ENCODE measurements around the gene DNTT. TPM values are rescaled to one million over a fixed set of nuclear protein-coding genes. Genes with fewer than 3 reads are reported as not detected.

The DNTT gene
- total RNA-seq, 1 donor from 2014 or later: 0.11 TPM

DNA sequence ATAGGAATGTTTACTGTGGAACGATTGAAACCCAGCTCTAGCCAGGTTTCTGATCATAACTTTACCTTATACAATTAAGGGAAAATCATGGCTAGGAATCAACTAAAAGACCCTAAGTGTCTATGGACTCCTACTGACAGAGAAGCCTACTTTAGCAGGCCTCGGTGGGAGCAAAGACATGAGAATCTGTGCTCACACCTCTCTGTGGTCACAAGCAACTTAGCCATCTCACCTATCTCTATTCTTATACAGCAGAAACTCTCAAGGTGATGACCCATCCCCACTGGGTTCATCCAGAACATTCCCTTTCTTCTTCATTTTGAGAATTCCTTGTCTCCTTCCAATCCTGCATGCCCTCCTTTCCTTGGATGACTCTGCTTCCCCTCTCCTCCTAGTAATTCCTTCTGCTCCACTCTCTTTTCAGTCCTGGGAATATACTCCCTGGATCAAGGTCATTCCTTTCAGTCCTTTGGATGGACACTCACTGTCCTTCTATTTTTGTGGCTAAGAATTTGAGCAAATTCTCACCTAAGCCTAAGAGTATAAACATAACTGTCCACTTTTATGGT is 35.8 kb upstream of the DNTT start:
- H3K36me3 Mint-ChIP-seq (ENCODE audit: low read depth): peaks cover 72% of the 10 kb centered on the region
- ATAC-seq (ENCODE audit: low read depth) (no peak), DNase-seq (no peak)
- H3K4me3 Mint-ChIP-seq: peak overlapping the region; percentile 91
- peak overlapping the region; percentile 98 for H3K27ac Mint-ChIP-seq
- no peaks in the 10 kb centered on the region for H3K27me3 Mint-ChIP-seq
- TF ChIP-seq, protein P1, sequence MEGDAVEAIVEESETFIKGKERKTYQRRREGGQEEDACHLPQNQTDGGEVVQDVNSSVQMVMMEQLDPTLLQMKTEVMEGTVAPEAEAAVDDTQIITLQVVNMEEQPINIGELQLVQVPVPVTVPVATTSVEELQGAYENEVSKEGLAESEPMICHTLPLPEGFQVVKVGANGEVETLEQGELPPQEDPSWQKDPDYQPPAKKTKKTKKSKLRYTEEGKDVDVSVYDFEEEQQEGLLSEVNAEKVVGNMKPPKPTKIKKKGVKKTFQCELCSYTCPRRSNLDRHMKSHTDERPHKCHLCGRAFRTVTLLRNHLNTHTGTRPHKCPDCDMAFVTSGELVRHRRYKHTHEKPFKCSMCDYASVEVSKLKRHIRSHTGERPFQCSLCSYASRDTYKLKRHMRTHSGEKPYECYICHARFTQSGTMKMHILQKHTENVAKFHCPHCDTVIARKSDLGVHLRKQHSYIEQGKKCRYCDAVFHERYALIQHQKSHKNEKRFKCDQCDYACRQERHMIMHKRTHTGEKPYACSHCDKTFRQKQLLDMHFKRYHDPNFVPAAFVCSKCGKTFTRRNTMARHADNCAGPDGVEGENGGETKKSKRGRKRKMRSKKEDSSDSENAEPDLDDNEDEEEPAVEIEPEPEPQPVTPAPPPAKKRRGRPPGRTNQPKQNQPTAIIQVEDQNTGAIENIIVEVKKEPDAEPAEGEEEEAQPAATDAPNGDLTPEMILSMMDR (IDR thresholded peaks at IDR 0.05): no peak
- intact Hi-C loops (cut with micrococcal nuclease): no loop called here
- ChIA-PET CTCF (interaction anchor here (1.6 to 5.6 kb wide), 4 partner anchors 10 to 38 kb away, joined by 4 to 90 read pairs (median 29); no protein-coding TSS in a partner anchor), POLR2A (interaction anchor here (1.4 to 12.1 kb wide), 9 partner anchors 11 to 139 kb away, joined by 3 to 94 read pairs (median 27); partner anchors contain the start of gene ZNF518A)
- peaks cover 81% of the 10 kb centered on the region for H3K4me1 Mint-ChIP-seq
- H3K9me3 Mint-ChIP-seq: no peaks in the 10 kb centered on the region

DNA sequence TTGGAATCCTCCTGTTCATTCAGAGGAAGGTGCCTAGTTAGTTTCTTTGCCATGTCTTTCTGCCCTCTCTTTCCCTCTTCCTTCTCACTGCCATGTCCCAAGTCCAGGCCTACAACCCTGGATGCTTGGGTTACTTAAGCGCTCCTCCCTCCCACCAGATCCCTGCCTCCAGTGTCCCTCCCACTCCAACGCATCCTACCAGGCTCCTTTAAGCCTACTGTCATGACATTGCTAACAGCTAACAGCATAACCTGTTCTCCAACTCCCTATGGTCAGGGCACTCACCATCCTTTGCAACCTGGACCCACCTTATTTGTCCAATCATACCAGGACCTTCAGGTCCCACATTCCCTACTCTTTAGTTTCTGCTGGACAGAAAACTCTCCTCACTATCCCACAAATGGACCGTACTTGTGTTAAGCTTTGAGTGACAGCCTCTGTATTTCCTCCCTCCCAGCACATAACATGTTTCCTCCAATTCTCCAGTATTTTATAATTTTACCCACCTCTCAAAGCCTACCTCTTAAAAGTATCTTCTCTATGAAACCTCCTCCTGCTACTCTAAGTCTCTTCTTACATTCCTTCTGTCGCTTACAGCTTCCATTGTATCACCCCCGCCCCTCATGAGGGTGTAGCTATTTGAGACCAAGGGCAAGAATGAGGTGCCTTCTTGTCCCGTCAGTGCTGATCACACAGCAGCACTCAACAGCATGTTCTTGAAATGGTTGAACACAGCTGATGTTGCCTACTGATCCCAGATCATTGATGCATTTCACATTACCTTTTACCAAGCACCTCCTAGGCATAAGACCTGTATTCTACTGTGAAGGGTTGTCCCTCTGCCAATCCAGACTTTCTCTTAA is 34.6 kb upstream of the DNTT start:
- intact Hi-C loops (cut with micrococcal nuclease): loop anchor here (2.0 to 10.0 kb wide), 2 partner anchors 13 to 435 kb away; no protein-coding TSS in a partner anchor
- DNase-seq (no peak), ATAC-seq (ENCODE audit: low read depth) (no peak)
- Mint-ChIP-seq H3K27ac (peak overlapping the region; percentile 98), H3K9me3 (no peaks in the 10 kb centered on the region), H3K27me3 (no peaks in the 10 kb centered on the region), H3K4me1 (peaks cover 81% of the 10 kb centered on the region), H3K36me3 (ENCODE audit: low read depth) (peaks cover 60% of the 10 kb centered on the region), H3K4me3 (peak overlapping the region; percentile 91)
- ChIA-PET CTCF (interaction anchor here (0.9 to 5.6 kb wide), 3 partner anchors 18 to 39 kb away, joined by 4 to 90 read pairs (median 74); no protein-coding TSS in a partner anchor), POLR2A (interaction anchor here (1.0 to 8.2 kb wide), 11 partner anchors 12 to 140 kb away, joined by 3 to 344 read pairs (median 39); partner anchors contain the start of gene ZNF518A)
- TF ChIP-seq, protein P1 (IDR thresholded peaks at IDR 0.05): no peak

DNA sequence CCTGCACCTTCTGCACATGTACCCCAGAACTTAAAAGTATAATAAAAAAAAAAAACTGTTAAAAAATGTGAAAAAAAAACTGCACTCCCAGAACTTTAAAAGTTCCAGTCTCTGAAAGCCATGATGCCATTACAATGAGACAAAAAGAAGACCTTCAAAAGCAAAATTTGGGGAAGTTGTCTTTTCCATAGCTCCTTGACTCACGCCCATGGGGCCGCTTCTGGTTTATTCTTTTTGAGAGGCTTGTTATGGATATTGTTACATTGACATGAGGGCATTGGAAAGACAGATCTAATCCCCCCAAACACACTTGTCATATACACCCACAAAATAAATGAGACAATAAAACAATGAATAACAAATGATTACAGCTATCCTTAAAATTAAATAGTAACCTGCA is 33.7 kb upstream of the DNTT start:
- Mint-ChIP-seq H3K4me1 (peaks cover 81% of the 10 kb centered on the region), H3K4me3 (peak overlapping the region; percentile 91), H3K36me3 (ENCODE audit: low read depth) (peaks cover 54% of the 10 kb centered on the region), H3K27ac (peak overlapping the region; percentile 98), H3K9me3 (no peaks in the 10 kb centered on the region), H3K27me3 (no peaks in the 10 kb centered on the region)
- ChIA-PET POLR2A (interaction anchor here (0.5 to 8.2 kb wide), 17 partner anchors 11 to 617 kb away, joined by 3 to 344 read pairs (median 9); partner anchors contain the start of gene ZNF518A), CTCF (interaction anchor here (0.6 to 5.6 kb wide), 6 partner anchors 16 to 254 kb away, joined by 3 to 90 read pairs (median 14); no protein-coding TSS in a partner anchor)
- TF ChIP-seq, protein P1 (IDR thresholded peaks at IDR 0.05): no peak
- no peak for DNase-seq
- no peak for ATAC-seq (ENCODE audit: low read depth)
- intact Hi-C loops (cut with micrococcal nuclease): loop anchor here (2.0 to 10.0 kb wide), 2 partner anchors 14 to 434 kb away; no protein-coding TSS in a partner anchor

DNA sequence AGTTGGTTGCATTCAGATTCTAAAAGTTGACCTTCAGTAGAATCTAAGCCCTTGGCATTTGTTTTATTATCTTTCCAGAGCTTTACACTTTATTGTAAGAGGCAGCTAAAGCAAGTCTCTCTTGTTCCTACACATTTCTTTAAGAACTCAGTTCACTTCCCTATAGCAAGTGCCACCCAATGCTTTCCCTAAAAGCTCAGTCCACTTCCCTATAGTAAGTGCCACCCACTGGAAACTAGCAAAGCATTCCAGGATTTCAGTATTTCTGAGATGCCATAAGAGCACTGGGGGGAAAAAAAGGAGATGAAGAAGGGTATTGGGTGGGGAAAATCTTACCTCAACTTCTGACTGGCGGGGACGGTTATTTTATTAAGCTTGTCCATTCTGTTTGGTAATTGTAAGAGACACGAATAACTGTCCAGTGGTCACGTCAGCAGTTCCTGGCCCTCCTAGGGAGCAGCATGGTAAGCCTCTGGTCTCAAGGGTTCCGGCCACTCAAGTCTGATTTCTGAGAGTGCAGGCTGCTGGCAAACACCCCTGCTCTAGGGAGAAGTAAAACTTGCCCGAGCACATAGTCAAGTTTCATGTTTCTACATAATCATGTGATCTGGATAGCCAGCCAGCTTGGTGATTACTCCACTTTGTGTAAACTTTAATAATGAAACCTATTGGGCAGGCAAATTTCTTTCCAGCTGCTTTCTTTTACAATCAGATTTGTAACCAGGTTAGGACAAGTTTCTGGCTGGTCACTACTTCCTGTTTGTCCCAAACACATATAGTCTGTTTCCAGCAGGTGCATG is 33.0 kb upstream of the DNTT start, which contains the start of gene BLNK:
BLNK (minus strand) TSS at position 554 of the 800 bp plus-strand sequence; CDS start at position 383, 171 bp downstream.
- ChIA-PET CTCF (interaction anchor here (0.6 to 5.6 kb wide), 6 partner anchors 15 to 254 kb away, joined by 3 to 90 read pairs (median 14); no protein-coding TSS in a partner anchor), POLR2A (interaction anchor here (0.5 to 8.2 kb wide), 20 partner anchors 10 to 1864 kb away, joined by 3 to 344 read pairs (median 6); partner anchors contain the start of gene ZNF518A)
- peaks cover 81% of the 10 kb centered on the region for H3K4me1 Mint-ChIP-seq
- peak within 1 kb of the TSS; percentile 91 for H3K4me3 Mint-ChIP-seq
- H3K9me3 Mint-ChIP-seq: no peaks in the 10 kb centered on the region
- peaks cover 48% of the 10 kb centered on the region for H3K36me3 Mint-ChIP-seq (ENCODE audit: low read depth)
- peak within 1 kb of the TSS; percentile 98 for H3K27ac Mint-ChIP-seq
- peak; percentile 56 for ATAC-seq (ENCODE audit: low read depth)
- TF ChIP-seq, protein P1 (IDR thresholded peaks at IDR 0.05): no peak
- DNase-seq: peak; percentile 40
- intact Hi-C loops (cut with micrococcal nuclease): loop anchor here (1.0 to 10.0 kb wide), 4 partner anchors 8 to 434 kb away; no protein-coding TSS in a partner anchor
- H3K27me3 Mint-ChIP-seq: no peaks in the 10 kb centered on the region
